NCI-H226 (cell line): Measurements from ENCODE around the gene PXN.
"Not testable (repeated sequence)": the region's sequence is repeated elsewhere in the genome, so short reads cannot be mapped to it uniquely, and the experiment has no call there.

Source experiments
- DNase-seq: peaks from one replicate; pipeline ENCODE4 v3.0.0-alpha.2; 2015

PXN gene

DNA sequence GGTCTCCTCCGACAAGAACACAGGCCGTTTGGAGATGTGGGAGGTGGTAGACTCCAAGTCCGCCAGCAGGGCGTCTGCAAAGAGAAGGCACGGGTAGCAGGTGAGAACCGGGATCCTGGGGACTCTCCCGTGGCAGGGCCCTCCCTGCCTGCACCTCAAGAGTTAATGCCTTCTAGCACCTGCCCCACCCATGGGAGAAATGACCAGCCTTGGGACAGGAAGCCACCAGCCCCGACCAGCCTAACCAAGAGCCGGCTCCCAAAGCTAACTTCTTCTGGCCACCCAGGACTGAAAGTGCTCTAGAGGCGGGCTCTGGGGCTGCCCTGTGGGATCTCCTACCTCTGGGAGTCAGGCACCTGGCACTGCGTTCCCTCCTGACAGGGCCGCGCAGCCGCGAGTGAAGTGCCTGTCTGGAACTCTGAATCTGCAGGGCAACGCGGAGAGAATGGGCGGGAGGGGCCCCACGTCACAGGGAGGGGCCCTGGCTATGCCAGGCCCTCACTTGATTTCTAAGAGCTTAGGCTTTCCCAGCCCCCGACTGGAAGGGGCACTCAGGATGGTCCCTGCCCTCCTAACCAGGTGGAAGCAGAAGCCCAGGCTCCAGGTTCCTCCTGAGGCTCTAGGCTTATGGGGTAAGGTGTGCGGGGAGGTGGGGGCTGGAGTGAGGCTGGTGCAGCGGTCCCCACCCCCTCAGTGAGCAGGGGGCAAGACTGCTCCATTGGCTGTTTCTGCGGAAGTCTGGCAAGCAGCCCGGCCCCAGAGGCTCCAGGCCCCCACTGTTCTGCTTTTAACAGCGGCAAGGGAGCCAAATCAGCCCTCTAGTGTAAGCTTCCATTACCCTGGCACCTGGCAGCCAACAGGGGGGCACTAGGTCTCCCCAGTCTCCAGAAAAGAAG lies 41.0 kb downstream of the PXN start:
- DNase-seq, result peak; percentile 71

DNA sequence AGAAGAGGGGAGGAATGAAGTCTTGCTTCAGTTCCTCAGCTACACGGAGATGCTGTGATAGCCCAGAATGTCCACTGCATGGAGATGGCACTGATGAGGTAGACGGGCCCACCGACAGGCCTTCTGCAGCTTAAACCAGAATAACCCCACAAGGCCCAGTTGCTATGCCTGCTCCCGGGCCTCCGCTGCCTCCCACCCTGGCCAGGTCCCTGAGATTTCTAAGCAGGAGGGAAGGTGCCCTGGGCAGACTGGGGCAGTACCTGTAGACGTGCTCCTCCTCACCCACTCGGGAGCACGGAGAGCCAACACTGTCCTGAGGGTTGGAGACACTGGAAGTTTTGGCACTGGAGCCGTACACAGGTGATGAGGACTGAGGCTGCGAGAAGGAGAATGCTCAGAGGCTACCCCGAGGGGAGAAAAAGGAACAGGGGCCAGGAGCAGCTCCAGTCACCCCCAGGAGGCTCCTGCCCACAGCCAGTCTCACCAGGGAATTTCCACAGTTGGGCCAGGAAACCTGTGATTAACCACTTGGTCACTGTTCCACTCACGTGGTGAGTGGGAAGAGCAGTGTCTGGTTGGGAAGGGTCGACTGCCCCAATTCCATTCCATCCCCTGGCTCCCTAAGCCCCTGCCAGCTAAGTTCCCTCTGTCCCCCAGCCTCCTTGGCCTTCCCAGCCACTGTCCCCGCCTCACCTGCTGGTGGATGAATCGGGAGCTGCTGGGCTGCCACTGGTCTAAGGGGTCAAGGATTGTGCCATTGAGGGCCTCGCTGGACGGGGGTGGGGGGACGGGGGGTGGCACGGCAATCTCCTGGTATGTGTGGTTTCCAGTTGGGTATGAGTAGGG lies 41.8 kb downstream of the PXN start:
- no peak for DNase-seq

GRCh38 chr12:120222288-120222832 lies 43.2 kb downstream of the PXN start:
- no peak for DNase-seq

- DNase-seq, result no peak
These were observed 44.0 kb downstream of the PXN start for GRCh38 chr12:120221576-120221900.

- DNase-seq, result no peak
These were observed 44.5 kb downstream of the PXN start for GRCh38 chr12:120220838-120221575.

DNA sequence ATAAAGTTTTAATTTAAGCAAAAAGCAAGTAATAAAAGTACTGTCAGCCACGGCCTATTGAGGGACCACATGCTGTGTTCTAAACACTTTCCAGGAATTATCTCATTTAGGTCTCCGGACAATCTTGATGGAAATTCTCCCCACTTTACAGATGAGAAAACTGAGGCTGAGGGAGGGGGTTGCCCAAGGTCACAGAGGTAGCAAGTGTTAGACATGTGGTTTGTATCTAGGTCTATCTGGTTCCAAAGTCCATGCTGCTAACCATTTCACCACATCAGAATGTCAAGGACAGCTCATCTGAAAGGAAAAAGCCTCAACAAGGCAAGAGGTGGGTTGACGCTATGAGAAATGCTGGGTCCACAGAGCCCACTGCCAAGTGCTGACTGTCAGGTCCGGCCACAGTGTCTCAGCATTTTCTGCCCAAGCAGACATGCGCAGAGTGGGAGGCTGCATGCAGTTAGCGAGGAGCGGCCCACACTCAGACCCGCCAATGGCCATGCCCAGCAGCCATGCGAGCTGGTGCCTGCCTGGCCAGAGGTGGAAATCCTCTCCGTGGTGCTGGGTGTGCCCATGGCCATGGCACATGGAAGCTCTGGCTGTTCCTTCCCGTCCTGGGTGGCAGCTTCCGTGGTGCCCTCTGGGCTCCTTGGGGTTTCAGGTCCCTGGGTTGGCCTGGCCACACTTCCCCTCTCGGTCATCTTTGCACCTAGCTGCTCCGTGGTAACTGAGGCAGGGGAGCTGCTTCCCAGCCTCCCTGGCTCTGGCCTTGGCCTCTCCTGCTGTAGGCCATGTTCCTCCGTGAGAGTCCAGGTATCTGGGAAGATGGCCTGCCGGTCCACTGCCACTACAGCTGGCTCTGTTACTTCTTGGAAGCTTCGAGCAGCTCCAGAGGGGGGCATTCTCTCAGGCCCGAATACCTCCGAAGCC lies 46.6 kb downstream of the PXN start:
- DNase-seq, result no peak

DNA sequence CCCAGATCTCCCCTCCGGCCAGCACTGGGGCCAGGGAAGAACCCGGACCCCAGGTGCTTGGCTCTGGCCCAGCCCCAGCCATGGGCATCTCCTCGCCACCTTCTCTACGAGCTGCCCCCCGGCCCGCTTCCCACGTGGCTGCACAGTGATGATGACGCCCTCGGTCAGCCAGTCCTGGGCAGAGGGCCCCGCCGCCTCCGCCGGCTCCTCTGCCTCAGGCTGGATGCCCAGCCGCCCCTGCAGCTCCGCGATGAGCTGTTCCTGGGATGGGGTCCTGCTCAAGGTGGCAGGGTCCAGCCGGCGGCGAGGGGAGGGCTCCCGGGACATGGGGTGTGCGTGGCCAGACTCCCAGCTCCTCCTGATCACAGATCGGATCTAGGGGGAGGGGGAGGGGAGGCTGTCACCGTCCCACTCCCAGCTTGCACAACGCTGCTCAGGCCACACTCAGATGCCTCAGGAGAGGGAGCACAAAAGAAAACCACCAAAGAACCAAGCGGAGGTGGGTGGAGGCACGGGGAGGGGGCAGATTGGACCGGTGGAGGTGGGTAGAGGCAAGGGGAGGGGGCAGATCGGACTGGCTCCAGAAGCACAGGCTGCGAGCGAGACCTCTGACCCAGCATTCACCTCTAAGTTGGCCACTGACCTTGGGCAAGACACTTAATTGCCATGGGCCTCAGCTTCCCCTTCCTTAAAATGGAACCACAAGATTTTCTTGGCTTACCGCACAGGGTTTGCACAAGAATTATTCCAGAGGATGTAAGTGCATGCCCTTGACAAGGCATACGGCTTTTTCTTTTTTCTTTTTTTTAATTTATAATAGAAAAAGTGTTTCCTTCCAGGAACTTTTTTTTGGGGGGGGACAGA lies 48.6 kb downstream of the PXN start:
- no peak for DNase-seq

GRCh38 chr12:120215766-120216735 lies 49.5 kb downstream of the PXN start:
- DNase-seq, result no peak

GRCh38 chr12:120215357-120215735 lies 50.2 kb downstream of the PXN start:
- no peak for DNase-seq

GRCh38 chr12:120214626-120215356 lies 50.7 kb downstream of the PXN start:
- no peak for DNase-seq

DNA sequence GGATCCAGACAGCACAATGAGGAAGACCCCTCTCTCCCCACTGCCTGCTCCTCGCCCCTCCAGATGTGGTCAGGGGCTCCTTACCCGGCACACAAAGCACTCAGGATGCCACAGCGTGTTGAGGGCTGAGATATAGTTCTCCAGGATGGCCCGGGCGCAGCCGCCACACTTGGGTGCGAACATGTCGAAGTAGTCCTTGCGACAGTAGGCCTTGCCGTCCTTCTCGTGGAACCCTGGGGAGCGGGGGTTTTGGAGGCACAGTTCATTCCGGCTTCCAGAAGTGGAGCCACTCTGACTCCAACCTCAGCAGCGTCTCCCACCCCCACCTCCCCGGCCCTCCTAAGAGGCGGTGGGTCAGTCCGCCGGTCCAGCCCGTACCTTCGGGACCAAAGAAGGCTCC lies 51.8 kb downstream of the PXN start:
- DNase-seq, result no peak

DNA sequence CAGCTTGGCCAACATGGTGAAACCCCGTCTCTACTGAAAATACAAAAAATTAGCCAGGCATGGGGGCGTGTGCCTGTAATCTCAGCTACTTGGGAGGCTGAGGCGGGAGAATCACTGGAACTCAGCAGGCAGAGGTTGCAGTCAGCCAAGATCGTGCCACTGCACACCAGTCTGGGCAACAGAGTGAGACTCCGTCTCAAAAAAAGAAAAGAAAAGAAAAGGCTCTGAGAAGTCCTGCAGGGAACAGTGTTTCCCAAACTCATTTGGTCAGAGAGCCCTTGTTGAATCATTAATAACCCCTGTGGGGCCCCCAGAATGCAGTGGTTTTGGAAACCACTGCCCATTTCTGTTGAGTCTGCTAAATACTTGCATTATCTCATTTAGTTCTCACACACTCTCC lies 52.3 kb downstream of the PXN start:
- DNase-seq, result not testable (repeated sequence)

- no peak for DNase-seq
These were observed 53.2 kb downstream of the PXN start for GRCh38 chr12:120212301-120212700.

DNA sequence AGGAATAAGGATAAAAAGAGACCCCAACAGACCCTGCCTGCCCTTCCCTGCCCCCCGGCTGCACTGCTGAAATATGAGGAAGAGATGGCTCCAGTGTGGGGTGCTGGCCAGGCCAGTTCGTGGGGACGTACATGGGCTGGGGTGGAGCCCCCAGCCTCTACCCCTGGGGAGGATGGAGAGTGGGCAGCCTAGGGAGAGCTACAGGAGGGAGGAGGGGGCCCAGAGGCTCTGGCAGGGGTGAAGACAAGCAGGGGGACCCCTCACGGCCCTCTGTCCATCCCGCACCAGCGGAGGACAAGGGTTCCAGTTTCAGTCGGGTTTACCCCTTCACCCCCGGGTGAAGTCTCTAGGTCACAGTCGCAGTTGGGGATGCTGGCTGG lies 53.6 kb downstream of the PXN start:
- no peak for DNase-seq

DNA sequence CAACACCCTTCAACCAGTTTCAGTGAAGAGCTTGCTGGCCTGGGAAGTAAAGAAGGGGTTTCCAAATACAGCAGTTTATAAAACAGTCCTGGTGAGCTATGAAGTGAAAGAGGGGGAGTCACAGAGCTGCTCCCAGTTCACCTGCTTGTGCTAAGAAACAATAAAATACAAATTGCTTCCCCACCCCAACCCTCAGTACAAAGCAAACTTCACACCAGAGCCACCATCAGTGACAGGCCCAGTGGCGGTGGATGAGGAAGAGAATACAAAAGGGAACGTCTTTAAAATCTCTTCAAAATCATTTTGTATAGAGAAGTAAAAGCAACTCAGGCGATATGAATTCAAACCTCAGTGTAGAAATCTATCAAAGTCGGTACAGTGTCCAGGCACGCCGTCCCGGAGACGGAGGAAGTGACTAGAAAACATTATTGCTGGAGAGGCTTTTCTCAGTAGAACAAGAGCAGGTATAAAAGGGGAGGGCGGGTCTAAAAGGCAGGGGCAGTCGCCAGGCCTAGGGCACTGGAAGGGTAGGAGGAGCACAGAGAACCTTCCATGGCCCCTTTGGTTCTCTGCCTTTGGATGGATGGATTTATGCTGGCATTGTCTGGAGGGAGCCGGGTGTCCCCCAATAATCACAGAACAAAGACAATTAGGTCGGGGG lies 54.2 kb downstream of the PXN start:
- no peak for DNase-seq

DNA sequence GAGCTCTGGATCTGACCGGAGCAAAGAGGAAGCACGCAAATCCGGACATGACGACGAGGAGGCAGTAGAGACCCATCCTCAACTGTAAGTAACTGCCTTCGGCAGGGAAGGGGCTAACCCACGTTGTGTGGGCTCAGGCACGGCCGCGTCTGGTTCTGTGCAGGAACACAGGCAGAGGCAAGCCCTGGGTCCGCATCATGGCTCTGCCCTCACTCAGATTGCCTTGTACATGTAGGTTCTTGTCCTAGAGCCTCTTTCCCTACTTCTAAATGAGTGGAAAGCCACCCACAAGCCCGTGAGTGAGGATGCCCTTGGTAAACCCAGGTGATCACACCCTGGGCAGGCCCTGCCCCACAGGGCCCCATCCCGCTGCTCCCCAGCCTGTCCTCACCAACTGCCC lies 55.7 kb downstream of the PXN start:
- no peak for DNase-seq

GRCh38 chr12:120207227-120207626 lies 58.3 kb downstream of the PXN start:
- no peak for DNase-seq

DNA sequence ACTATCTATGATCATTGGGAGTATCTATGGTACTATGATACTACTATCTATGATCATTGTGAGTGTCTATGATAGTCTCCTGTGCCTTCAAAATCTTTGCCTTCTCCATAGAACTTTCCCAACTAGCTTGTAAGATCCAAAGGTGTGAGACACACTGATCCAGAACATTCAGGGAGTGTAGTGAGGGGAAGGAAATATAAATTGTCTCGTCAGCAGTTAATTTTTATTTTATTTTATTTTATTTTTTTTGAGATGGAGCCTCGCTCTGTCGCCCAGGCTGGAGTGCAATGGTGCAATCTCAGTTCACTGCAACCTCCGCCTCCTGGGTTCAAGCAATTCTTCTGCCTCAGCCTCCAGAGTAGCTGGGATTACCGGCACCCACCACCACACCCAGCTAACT lies 58.7 kb downstream of the PXN start:
- DNase-seq, result not testable (repeated sequence)

DNA sequence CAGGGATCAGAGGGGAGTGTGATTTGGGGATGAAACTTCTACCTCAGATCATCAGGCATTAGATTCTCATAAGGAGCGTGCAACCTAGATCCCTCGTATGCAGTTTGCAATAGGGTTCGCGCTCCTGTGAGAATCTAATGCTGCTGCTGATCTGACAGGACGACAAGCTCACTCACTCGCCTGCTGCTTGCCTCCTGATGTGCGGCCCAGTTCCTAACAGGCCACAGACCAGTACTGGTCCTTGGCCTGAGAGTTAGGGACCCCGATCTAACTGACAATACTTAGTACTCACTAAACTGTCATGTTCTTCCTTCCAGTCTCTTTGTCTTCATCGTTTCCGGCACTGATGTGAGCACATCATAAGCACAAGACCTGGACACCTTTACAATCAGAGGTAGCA lies 59.3 kb downstream of the PXN start:
- DNase-seq, result no peak
